GM12874 (cell line): ENCODE data around the gene SLC16A5.

Source experiments
- TF ChIP-seq, protein P1 (sequence below): IDR thresholded peaks from 2 replicates; pipeline ENCODE4 v1.5.1; 2011; ENCODE audit warnings: low read depth, mild to moderate bottlenecking, control low read depth, low read length, moderate library complexity; ENCODE audit not compliant: insufficient read depth

The SLC16A5 gene

GRCh38 chr17:75061618-75062017, 26.1 kb upstream of the SLC16A5 start:
- TF ChIP-seq, protein P1, sequence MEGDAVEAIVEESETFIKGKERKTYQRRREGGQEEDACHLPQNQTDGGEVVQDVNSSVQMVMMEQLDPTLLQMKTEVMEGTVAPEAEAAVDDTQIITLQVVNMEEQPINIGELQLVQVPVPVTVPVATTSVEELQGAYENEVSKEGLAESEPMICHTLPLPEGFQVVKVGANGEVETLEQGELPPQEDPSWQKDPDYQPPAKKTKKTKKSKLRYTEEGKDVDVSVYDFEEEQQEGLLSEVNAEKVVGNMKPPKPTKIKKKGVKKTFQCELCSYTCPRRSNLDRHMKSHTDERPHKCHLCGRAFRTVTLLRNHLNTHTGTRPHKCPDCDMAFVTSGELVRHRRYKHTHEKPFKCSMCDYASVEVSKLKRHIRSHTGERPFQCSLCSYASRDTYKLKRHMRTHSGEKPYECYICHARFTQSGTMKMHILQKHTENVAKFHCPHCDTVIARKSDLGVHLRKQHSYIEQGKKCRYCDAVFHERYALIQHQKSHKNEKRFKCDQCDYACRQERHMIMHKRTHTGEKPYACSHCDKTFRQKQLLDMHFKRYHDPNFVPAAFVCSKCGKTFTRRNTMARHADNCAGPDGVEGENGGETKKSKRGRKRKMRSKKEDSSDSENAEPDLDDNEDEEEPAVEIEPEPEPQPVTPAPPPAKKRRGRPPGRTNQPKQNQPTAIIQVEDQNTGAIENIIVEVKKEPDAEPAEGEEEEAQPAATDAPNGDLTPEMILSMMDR: no peak

DNA sequence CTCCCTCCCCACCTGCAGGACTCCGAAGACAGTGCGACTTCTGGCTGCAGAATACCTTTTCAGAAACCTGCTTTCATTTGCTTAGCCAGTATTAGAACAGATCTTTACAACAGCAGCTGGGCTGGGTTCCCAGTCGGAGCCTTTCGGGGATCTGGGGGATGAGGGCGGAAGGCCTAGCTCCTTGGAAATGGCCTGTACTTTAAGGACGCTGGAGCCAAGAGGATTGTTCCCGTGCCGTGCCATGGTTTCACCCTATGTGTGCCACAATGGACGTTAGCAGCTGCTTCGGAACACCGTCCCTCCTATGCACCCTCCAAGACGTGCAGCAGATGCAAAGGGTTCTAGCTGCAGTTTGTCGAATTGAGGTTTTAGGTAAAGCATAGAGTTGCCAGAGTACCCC, 24.6 kb upstream of the SLC16A5 start:
- TF ChIP-seq, protein P1: no peak

DNA sequence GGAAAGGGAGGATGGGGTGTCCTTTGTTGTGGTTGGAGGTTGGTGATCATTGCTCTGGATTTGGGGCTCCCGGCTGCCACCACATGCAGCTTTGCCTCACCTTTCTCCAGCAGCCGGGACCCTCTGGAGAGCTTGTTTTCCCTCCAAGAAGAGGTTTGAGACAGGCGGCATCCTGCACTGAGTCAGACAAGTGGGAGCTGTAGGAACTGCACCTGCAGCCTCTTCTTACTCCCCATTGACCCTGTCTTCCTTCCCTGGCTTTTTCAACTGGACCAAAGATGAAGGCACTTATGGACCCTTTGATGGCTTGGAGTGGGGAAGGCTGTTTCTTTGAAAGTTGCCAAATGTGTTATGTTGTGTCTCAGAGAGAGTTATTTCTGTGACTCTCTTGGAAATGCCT, 24.1 kb upstream of the SLC16A5 start:
- TF ChIP-seq, protein P1: no peak

GRCh38 chr17:75064040-75064439, 23.7 kb upstream of the SLC16A5 start:
- TF ChIP-seq, protein P1: no peak

- TF ChIP-seq, protein P1: no peak
Measured at GRCh38 chr17:75064460-75064859, 23.3 kb upstream of the SLC16A5 start.

- TF ChIP-seq, protein P1: no peak
Measured at GRCh38 chr17:75064867-75065561, 22.7 kb upstream of the SLC16A5 start.

DNA sequence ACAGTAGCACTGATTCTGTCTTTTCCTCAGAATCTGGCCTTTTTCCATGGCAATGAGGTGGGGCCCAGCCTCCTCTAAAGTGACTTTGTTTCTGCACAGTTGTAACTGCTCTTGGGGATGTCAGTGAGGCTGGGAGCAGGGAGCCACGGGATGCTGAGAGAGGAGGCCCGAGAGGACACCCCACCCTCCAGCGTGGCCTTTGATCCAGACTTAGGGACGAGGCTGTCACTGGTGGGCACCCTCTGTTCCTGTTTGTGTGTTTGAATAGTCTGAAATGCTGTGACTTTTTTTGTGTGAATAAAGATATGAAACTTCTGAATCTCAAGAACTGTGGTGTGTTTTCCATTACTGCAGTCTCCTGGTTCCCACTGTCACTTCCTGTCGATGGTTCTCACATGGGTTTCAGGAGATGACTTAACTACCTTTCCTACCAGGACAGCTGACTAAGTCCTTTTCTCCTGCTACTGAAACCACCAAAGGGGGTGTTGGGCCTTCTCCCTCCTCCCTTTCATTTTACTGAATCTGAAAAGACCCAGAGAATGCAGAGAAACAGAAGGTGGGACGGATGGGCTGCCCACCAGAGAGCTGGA, 22.1 kb upstream of the SLC16A5 start:
- TF ChIP-seq, protein P1: no peak
